Fibroblast of lung (primary cell): ENCODE measurements around the gene CLASP1.
"Not testable (repeated sequence)": the region's sequence is repeated elsewhere in the genome, so short reads cannot be mapped to it uniquely, and the experiment has no call there.

Experiments used
- CTCF ChIP-seq, 2 donors: IDR thresholded peaks in 1 of 2; conservative IDR thresholded peaks in 1 of 2; 1 replicate in 1 of 2; 2 replicates in 1 of 2; pipeline ENCODE4 v1.5.1; 2011 to 2012; ENCODE audit warnings: low read length in 2 of 2, control low read depth in 1 of 2, inconsistent platforms in 1 of 2, low read depth in 1 of 2, mild to moderate bottlenecking in 1 of 2
- EZH2 ChIP-seq: IDR thresholded peaks from 2 replicates; pipeline ENCODE4 v1.5.1; 2012; ENCODE audit warnings: low read length, control low read depth, mild to moderate bottlenecking; ENCODE audit errors: missing control alignments

- TF ChIP-seq EZH2; CTCF (conservative IDR thresholded peaks at IDR 0.05 in 1 of 2, IDR thresholded peaks at IDR 0.05 in 1 of 2; ENCODE audit: low read depth in 1 of 2, low read length in 2 of 2): not testable (repeated sequence)
Observed at GRCh38 chr2:121374412-121375075, 274.7 kb downstream of the CLASP1 start.
